ENCODE measurements around the gene IL19. TPM values are rescaled to one million over a fixed set of nuclear protein-coding genes. Genes with fewer than 3 reads are reported as not detected.

The IL19 gene
- total and polyA plus RNA-seq, 2 donors (not counting 3 experiments of a cell fraction or from before 2014, with no cell fraction given), result not detected

GRCh38 chr1:206887701-206888100, 117.1 kb downstream of the IL19 start:
- dilution Hi-C loops (cut with MboI; ENCODE audit: extremely low pct_ligation_motif_present, low sequenced_read_pairs), result no loop called here
- H3K4me2 ChIP-seq (ENCODE audit: insufficient read depth, low read length), result no peak overlapping the region

More at GRCh38 chr1:206887701-206888100, 117.1 kb downstream of the IL19 start:
- no peaks in the 10 kb centered on the region for H3K9me3 ChIP-seq (replicated peaks; ENCODE audit: control insufficient read depth, insufficient read depth, low read length)
- ChIA-PET POLR2A (no interaction called here), CTCF (interaction anchor here (1.7 kb wide), 1 partner anchor 22 kb away, joined by 3 read pairs; the partner anchor contains the start of gene IL20)
- no peaks in the 10 kb centered on the region for H3K79me2 ChIP-seq (ENCODE audit: control insufficient read depth, insufficient read depth, low read length)
- TF ChIP-seq FOS (IDR thresholded peaks at IDR 0.05; ENCODE audit: borderline replicate concordance, insufficient read depth, low read length) (no peak), MYC (IDR thresholded peaks at IDR 0.05; ENCODE audit: low read depth, low read length) (no peak), GATA2 (IDR thresholded peaks at IDR 0.05; ENCODE audit: insufficient read depth, insufficient read length, low read depth, low read length) (no peak), POLR2A (IDR thresholded peaks at IDR 0.05; ENCODE audit: low read depth, low read length) (no peak), POLR2AphosphoS5 (IDR thresholded peaks at IDR 0.05; ENCODE audit: insufficient read depth, low read depth, low read length) (no peak), CTCF (IDR thresholded peaks at IDR 0.05; ENCODE audit: extremely low read depth in 1 of 2, insufficient read depth in 1 of 2, low read depth in 1 of 2, low read length in 2 of 2) (no peak), EZH2 (IDR thresholded peaks at IDR 0.05; ENCODE audit: borderline replicate concordance, low read depth, low read length, severe bottlenecking) (no peak), JUN (IDR thresholded peaks at IDR 0.05; ENCODE audit: borderline replicate concordance, insufficient read depth, insufficient read length, low read depth) (no peak)
- TF ChIP-seq, protein P1, sequence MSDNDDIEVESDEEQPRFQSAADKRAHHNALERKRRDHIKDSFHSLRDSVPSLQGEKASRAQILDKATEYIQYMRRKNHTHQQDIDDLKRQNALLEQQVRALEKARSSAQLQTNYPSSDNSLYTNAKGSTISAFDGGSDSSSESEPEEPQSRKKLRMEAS (IDR thresholded peaks at IDR 0.05; ENCODE audit: insufficient read depth, insufficient read length), result no peak
- H3K4me3 ChIP-seq (replicated peaks in 1 of 3; ENCODE audit: insufficient read depth in 1 of 3, low read depth in 1 of 3, low read length in 3 of 3), result no peak overlapping the region
- H3K4me1 ChIP-seq (ENCODE audit: control insufficient read depth, extremely low read depth, insufficient read depth, low read length), result no peaks in the 10 kb centered on the region
- H2AFZ ChIP-seq (ENCODE audit: low read depth, low read length), result no peak overlapping the region
- intact Hi-C loops (cut with micrococcal nuclease), result no loop called here
- no peak overlapping the region for H3K27ac ChIP-seq (ENCODE audit: insufficient read depth, low read depth, low read length)
- BruUV-seq (replicated peaks), result no TSS peak
- FAIRE-seq (no peak), DNase-seq (ENCODE audit: low read depth, low spot score) (no peak)
- no peak overlapping the region for H3K9ac ChIP-seq (replicated peaks; ENCODE audit: extremely low read depth, insufficient read depth, low read length)
- no peaks in the 10 kb centered on the region for H4K20me1 ChIP-seq (replicated peaks; ENCODE audit: control insufficient read depth, extremely low read depth, insufficient read depth, low read length)
- H3K36me3 ChIP-seq (ENCODE audit: control insufficient read depth in 2 of 2, extremely low read depth in 1 of 2, insufficient read depth in 2 of 2, low read length in 2 of 2), result no peaks in the 10 kb centered on the region
- no peaks in the 10 kb centered on the region for H3K9me1 ChIP-seq (replicated peaks; ENCODE audit: control insufficient read depth, extremely low read depth, insufficient read depth, low read length)
- H3K27me3 ChIP-seq (ENCODE audit: control insufficient read depth in 2 of 2, insufficient read depth in 2 of 2, low read length in 2 of 2), result peaks cover 6 to 8% of the 10 kb centered on the region in 2 experiments

All from endothelial cell of umbilical vein (primary cell).